HG02571 (cell line): ENCODE results near the gene RGS13.
"Not testable (repeated sequence)": the region's sequence is repeated elsewhere in the genome, so short reads cannot be mapped to it uniquely, and the experiment has no call there.

Experiments
- ATAC-seq: cut with Tn5 transposase; IDR thresholded peaks from one replicate; pipeline ENCODE4 v1.9.1; 2021; ENCODE audit warnings: mild to moderate bottlenecking, moderate library complexity; ENCODE audit not compliant: unreplicated experiment

The RGS13 gene

GRCh38 chr1:192669174-192669573, 33.2 kb downstream of the RGS13 start:
- no peak for ATAC-seq

- no peak for ATAC-seq
Measured at GRCh38 chr1:192675716-192676115, 39.8 kb downstream of the RGS13 start.

- no peak for ATAC-seq
Measured at GRCh38 chr1:192678099-192678498, 42.2 kb downstream of the RGS13 start.

- no peak for ATAC-seq
Measured at GRCh38 chr1:192682335-192682734, 46.4 kb downstream of the RGS13 start.

GRCh38 chr1:192683081-192683480, 47.1 kb downstream of the RGS13 start:
- not testable (repeated sequence) for ATAC-seq

GRCh38 chr1:192689459-192689858, 53.5 kb downstream of the RGS13 start:
- ATAC-seq = no peak

GRCh38 chr1:192691041-192691440, 55.1 kb downstream of the RGS13 start:
- no peak for ATAC-seq

GRCh38 chr1:192696082-192696481, 60.1 kb downstream of the RGS13 start:
- no peak for ATAC-seq

GRCh38 chr1:192697771-192698170, 61.8 kb downstream of the RGS13 start:
- ATAC-seq = no peak

- ATAC-seq = no peak
Measured at GRCh38 chr1:192698731-192699130, 62.8 kb downstream of the RGS13 start.

GRCh38 chr1:192700834-192701271, 64.9 kb downstream of the RGS13 start:
- no peak for ATAC-seq

GRCh38 chr1:192702212-192702902, 66.4 kb downstream of the RGS13 start:
- ATAC-seq = no peak

GRCh38 chr1:192703283-192704206, 67.6 kb downstream of the RGS13 start:
- peak; percentile 86 for ATAC-seq

GRCh38 chr1:192705510-192705909, 69.6 kb downstream of the RGS13 start:
- ATAC-seq = no peak

- no peak for ATAC-seq
Measured at GRCh38 chr1:192706936-192707335, 71.0 kb downstream of the RGS13 start.

GRCh38 chr1:192707978-192708547, 72.1 kb downstream of the RGS13 start:
- no peak for ATAC-seq

GRCh38 chr1:192709544-192709943, 73.6 kb downstream of the RGS13 start:
- no peak for ATAC-seq
